Stimulated activated CD4-positive, alpha-beta T cell treated with anti-CD3 and anti-CD28 coated beads, Interleukin-4, amount 100 ng/mL, for 24 hours (primary cell): ENCODE measurements around the gene COMMD1.
"Not testable (repeated sequence)": the region's sequence is repeated elsewhere in the genome, so short reads cannot be mapped to it uniquely, and the experiment has no call there.

ENCODE experiments used
- DNase-seq: peaks from one replicate; pipeline ENCODE4 v3.0.0-alpha.2; 2020

Gene COMMD1

GRCh38 chr2:62143696-62144095 lies 238.2 kb downstream of the COMMD1 start:
- no peak for DNase-seq

DNA sequence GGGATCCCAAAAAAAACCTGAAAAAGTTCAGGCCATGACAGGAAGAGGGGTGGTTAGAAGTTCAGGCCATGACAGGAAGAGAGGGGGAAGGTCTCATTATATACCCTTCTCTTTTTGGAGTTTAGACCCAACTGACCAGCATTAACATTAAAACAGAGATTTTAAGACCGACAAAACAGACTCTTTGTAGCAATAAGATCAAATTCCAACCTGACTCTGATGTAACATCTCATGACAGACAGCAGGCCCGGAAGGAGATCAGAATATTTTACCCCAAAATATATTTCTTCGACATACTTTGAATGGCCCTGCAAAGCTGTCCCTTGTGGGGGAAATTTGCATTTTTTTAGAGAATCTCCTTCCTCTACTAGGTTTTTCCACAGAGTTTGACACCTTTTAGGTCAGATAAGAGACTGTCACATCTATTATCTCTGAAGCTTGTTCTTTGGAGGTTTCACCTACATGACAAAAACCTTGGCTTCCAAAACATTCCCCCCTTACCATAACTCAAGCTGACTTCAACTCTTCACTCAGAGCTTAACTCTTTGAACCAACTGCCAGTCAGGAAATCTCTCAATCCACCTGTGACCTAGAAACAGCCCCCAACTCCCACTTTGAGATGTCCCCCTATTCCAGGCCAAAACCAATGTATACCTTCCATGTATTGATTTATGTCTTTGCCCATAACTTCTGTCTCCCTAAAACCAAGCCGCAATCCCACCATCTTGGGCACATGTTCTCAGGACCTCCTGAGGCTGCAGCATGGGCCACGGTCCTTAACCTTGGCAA lies 239.4 kb downstream of the COMMD1 start:
- no peak for DNase-seq

DNA sequence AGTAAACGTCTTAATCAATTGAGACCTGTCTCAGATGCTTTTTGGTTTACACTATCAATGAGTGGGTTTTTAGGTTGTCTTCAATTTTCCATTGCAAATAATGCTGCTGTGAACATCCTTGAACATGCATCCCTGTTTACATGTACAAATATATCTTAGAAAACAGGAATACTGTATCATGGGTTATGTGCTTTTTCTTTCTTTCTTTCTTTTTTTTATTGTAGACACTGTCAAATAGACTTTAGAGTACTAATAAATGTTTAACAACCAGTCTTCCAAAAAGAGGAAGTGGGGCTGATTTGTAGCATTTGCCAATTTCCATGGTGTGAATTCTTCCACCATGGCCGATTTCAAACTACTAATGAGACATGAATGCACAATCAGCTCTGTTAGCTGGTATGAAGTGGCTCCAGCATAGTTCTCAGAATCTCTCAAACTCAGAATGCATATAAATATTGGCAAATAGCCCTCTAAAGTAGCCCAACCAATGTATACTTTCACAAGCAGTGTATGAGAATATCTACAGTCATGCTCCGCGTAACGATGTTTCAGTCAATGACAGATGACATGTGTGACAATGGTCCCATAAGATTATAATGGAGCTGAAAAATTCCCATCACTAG lies 240.1 kb downstream of the COMMD1 start:
- no peak for DNase-seq

GRCh38 chr2:62146790-62147189 lies 241.3 kb downstream of the COMMD1 start:
- not testable (repeated sequence) for DNase-seq

DNA sequence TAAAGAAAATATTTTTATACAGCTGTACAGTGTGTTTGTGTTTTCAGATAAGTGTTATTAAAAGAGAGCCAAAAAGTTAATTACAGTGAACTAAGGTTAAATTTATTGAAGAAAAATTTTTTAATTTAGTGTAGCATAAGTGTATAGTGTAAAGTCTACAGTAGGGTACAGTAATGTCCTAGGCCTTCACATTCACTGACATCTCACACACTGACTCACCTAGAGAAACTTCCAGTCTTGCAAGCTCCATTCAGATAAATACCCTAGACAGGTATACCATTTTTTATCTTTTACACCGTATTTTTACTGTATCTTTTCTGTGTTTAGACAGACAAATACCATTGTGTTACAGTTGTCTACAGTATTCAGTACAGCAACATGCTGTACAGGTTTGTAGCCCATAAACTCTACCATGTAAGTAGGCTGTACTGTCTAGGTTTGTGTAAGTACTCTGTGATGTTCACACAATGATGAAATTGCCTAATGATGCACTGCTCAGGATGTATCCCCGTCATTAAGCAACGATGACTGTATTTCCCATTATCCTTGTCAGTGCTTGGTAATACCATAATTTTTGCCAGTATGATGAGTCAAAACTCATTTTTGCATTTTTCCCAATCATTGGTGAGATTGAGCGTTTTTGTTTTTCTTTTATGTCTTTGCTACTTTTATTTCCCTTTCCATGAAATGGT lies 242.3 kb downstream of the COMMD1 start:
- DNase-seq = no peak

GRCh38 chr2:62149708-62150107 lies 244.2 kb downstream of the COMMD1 start:
- no peak for DNase-seq

GRCh38 chr2:62150597-62151305 lies 245.3 kb downstream of the COMMD1 start:
- DNase-seq = no peak

GRCh38 chr2:62151306-62151638 lies 245.8 kb downstream of the COMMD1 start:
- no peak for DNase-seq

DNA sequence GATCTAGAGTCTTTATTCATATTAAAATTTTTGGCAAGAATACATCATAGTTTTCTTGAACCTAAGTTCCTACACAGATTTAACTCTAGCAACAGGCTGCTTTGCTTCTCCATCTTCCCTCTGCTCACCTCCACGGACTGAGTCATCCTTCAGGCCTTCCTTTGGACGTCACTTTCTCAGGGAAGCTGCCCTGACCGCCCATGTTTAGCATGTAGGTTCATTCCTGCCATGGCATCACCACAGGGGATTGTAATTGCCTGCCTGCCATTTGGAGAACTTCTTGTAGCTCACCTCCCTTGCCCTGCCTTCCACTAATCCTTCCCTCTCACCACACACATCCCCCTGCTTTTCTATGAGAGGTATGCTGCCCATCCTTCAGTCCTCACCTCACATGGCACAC lies 246.5 kb downstream of the COMMD1 start:
- DNase-seq = no peak

GRCh38 chr2:62156861-62157496 lies 251.5 kb downstream of the COMMD1 start:
- no peak for DNase-seq

GRCh38 chr2:62158444-62159121 lies 253.1 kb downstream of the COMMD1 start:
- DNase-seq = no peak

GRCh38 chr2:62160691-62161090 lies 255.2 kb downstream of the COMMD1 start:
- not testable (repeated sequence) for DNase-seq

- DNase-seq = no peak
Observed at GRCh38 chr2:62163106-62163831, 257.8 kb downstream of the COMMD1 start.

DNA sequence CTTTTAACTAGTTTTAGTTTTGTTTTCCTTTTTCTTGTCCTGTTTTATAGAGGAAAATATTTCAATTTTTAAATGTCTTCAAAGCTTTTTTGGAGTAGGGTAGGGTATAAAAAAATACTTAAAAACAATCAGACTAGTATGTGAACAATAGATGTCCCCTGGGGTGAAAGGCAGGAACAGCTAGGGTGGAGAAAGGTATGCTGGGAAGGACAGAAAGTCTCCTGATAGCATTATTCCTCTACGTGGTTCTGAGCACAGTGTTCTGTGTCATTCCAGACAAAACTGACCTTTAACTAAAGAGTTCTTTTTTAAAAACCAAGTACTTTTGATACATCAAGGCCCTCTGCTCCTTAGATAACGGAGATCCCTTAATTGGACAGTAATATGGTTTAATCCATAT lies 258.4 kb downstream of the COMMD1 start:
- DNase-seq = no peak

- DNase-seq = no peak
Observed at GRCh38 chr2:62175728-62176127, 270.3 kb downstream of the COMMD1 start.

GRCh38 chr2:62176801-62177200 lies 271.3 kb downstream of the COMMD1 start:
- no peak for DNase-seq

- DNase-seq = no peak
Observed at GRCh38 chr2:62177392-62178049, 272.0 kb downstream of the COMMD1 start.

- DNase-seq = no peak
Observed at GRCh38 chr2:62178741-62179271, 273.3 kb downstream of the COMMD1 start.

GRCh38 chr2:62180975-62181374 lies 275.5 kb downstream of the COMMD1 start:
- no peak for DNase-seq

GRCh38 chr2:62181843-62182242 lies 276.4 kb downstream of the COMMD1 start:
- no peak for DNase-seq
